ENCODE results near the gene ANGPTL2.

DNA sequence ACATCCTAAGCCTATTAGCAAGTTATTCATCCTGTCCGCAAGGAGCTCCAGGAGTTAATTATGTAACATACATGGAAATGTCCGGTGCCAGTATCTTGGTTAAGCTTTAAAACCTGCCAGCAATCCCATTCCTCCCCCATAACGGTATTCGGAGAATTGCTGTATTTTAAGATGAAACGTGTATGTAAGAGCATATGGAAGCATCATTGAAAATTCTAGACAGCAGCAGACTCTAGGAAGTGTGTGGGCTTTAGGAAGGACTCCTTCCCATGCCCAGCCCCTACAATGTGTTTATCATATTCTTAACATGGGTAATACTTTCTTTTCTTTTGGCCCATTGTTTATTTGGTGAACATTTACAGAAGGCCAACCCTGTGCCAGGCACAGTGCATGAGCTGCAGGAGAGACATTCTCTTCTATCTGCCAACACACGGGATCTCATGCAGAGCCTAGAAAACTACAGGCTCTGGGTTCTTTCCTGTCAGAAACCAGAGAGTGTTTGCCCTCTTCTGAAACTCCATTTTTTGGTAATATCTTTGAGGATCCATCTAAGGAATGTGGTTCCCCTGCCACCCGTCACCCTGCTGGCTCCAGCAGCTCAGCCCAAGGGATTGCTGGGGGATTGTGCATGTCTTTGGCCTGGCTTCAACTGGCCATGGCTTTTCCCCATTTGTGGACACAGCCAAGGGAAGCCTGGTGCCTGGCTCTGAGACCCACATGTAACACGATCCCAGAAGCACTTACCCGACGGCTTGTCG is 15.1 kb downstream of the ANGPTL2 start:
- no peak for TF ChIP-seq POLR2A (IDR thresholded peaks at IDR 0.05)
- TF ChIP-seq, protein P1, sequence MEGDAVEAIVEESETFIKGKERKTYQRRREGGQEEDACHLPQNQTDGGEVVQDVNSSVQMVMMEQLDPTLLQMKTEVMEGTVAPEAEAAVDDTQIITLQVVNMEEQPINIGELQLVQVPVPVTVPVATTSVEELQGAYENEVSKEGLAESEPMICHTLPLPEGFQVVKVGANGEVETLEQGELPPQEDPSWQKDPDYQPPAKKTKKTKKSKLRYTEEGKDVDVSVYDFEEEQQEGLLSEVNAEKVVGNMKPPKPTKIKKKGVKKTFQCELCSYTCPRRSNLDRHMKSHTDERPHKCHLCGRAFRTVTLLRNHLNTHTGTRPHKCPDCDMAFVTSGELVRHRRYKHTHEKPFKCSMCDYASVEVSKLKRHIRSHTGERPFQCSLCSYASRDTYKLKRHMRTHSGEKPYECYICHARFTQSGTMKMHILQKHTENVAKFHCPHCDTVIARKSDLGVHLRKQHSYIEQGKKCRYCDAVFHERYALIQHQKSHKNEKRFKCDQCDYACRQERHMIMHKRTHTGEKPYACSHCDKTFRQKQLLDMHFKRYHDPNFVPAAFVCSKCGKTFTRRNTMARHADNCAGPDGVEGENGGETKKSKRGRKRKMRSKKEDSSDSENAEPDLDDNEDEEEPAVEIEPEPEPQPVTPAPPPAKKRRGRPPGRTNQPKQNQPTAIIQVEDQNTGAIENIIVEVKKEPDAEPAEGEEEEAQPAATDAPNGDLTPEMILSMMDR (IDR thresholded peaks at IDR 0.05) = no peak

Data from uterus (tissue), 2 donors.